Testis (tissue), 3 donors: ENCODE measurements around the gene IPMK. TPM values are rescaled to one million over a fixed set of nuclear protein-coding genes. Genes with fewer than 3 reads are reported as not detected.

ENCODE experiments used
- DNase-seq: peaks from one replicate; pipeline ENCODE4 v3.0.0-alpha.2; 2019
- H3K27ac ChIP-seq, 2 donors: fragments of 200-600 bp; sonication (generic); one replicate each; pipeline ENCODE4 v1.5.1; 2019
- H3K27me3 ChIP-seq: fragments of 200-600 bp; sonication (generic); one replicate; pipeline ENCODE4 v1.5.1; 2019
- H3K36me3 ChIP-seq: fragments of 200-600 bp; sonication (generic); one replicate; pipeline ENCODE4 v1.5.1; 2017; ENCODE audit warnings: low read depth; ENCODE audit errors: missing control alignments
- H3K4me1 ChIP-seq: fragments of 200-600 bp; sonication (generic); one replicate; pipeline ENCODE4 v1.5.1; 2019
- H3K4me3 ChIP-seq, 2 donors: fragments of 200-600 bp; sonication (generic); one replicate each; pipeline ENCODE4 v1.5.1; 2017 to 2019
- H3K9me3 ChIP-seq: fragments of 200-600 bp; sonication (generic); one replicate; pipeline ENCODE4 v1.5.1; 2017
- POLR2A ChIP-seq: fragments of 450-650 bp; IDR thresholded peaks from one replicate; pipeline ENCODE4 v1.6.1; 2017; ENCODE audit warnings: antibody characterized with exemption, mild to moderate bottlenecking, moderate library complexity
- WGBS, 2 donors: methylation state at CpG; one replicate each; pipeline ENCODE4 v1.1.5; 2018; 5-methylcytosine and 5-hydroxymethylcytosine counted together
- intact Hi-C: fragments of 100-400 bp; cut with DNase I; formaldehyde crosslinking; loops from one replicate; pipeline ENCODE4 v1.15.1; 2023; ENCODE audit warnings: low total_unique reads
- polyA plus RNA-seq: library from polyadenylated mRNA; stranded (reverse); fragments of 350-450 nt; fragmentation: Illumina TruSeq; extraction: RNeasy Lipid Tissue Mini Kit (QIAGEN cat#74804); gene quantifications from one replicate; pipeline ENCODE4 v1.2.3, GENCODE V29; 2014; ENCODE audit warnings: low read depth, low replicate concordance; ENCODE audit not compliant: insufficient read depth
- total RNA-seq, 2 donors: library from RNA; depleted of rRNA; stranded (reverse); fragments of >200 nt; gene quantifications; one replicate each; pipeline ENCODE4 v1.2.3, GENCODE V29; 2016
- TF ChIP-seq, protein P1 (sequence below), 3 experiments: fragments of 450-650 bp in 2 of 3; fragments of 200-600 bp in 1 of 3; sonication (generic) in 1 of 3; IDR thresholded peaks; one replicate each; pipeline ENCODE4 v1.5.1; 2016 to 2019; ENCODE audit warnings: antibody characterized with exemption in 3 of 3, mild to moderate bottlenecking in 2 of 3, moderate library complexity in 1 of 3

Gene IPMK
- total and polyA plus RNA-seq, 3 donors from 2014 or later: 3.3 to 4.3 (median 3.7) TPM

DNA sequence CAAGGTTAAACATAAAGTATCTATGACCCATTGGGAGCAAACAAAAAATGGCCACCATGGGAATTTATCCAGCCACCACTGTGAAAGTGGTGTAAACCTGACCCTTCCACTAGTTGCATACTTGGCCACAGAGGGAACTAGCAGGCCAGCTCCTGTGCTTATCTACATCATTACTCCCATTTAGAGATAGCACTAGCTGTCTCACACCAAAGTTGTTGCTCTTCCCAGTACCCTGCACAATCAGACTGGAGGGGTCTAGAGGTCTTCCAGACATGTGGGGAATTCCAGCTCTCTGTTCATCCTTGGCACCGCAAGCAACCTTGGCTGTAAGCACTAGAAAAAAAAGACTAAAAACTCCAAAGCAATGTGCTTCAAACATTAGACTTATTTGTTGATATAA is 113.9 kb downstream of the IPMK start:
- 50 to 58% methylated on average over 1 of the region's 1 CpG for WGBS, 2 donors
- H3K4me1 ChIP-seq: no peaks in the 10 kb centered on the region
- no peaks in the 10 kb centered on the region for H3K36me3 ChIP-seq
- TF ChIP-seq, protein P1, sequence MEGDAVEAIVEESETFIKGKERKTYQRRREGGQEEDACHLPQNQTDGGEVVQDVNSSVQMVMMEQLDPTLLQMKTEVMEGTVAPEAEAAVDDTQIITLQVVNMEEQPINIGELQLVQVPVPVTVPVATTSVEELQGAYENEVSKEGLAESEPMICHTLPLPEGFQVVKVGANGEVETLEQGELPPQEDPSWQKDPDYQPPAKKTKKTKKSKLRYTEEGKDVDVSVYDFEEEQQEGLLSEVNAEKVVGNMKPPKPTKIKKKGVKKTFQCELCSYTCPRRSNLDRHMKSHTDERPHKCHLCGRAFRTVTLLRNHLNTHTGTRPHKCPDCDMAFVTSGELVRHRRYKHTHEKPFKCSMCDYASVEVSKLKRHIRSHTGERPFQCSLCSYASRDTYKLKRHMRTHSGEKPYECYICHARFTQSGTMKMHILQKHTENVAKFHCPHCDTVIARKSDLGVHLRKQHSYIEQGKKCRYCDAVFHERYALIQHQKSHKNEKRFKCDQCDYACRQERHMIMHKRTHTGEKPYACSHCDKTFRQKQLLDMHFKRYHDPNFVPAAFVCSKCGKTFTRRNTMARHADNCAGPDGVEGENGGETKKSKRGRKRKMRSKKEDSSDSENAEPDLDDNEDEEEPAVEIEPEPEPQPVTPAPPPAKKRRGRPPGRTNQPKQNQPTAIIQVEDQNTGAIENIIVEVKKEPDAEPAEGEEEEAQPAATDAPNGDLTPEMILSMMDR (IDR thresholded peaks at IDR 0.05): no peak
- no peak for TF ChIP-seq POLR2A
- no peak for DNase-seq
- no peak overlapping the region for H3K27ac ChIP-seq
- intact Hi-C loops: no loop called here
- no peaks in the 10 kb centered on the region for H3K9me3 ChIP-seq
- H3K4me3 ChIP-seq: no peak overlapping the region
- no peaks in the 10 kb centered on the region for H3K27me3 ChIP-seq

DNA sequence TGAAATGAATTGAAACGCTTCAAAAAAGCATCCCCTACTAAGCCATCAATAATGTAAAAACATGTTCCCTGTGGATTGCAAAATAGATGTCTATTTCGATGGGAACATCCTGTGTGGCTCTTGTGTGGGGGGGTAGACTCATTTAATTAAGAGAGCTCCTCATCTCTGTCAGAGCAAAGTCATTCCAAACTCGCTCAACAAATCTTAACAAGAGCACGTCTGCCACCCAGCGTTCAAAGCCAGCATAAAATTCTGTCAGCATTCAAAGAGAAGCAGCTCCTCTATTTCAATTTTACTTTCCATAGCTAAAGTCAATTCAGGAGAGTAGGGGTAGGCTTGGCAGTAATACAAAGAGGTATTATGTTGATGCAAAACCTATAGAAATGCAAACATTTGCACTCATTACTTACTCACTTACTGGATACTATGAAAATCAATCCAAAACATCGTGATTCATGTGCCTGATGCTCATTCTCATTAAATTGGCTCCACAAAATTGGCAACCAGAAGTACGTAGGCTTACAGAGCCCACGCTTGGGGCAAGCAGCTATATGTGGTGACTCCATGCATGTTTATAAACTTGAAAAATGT is 114.9 kb downstream of the IPMK start:
- Histone ChIP-seq H3K4me1 (no peaks in the 10 kb centered on the region), H3K27me3 (no peaks in the 10 kb centered on the region), H3K9me3 (no peaks in the 10 kb centered on the region), H3K27ac (no peak overlapping the region), H3K36me3 (no peaks in the 10 kb centered on the region), H3K4me3 (no peak overlapping the region)
- peak; percentile 59 for DNase-seq
- intact Hi-C loops: no loop called here
- TF ChIP-seq POLR2A: no peak
- TF ChIP-seq, protein P1 (IDR thresholded peaks at IDR 0.05): peak in 2 of 3 experiments; percentile 51 to 55
- WGBS, 2 donors: 38 to 46% methylated on average over 8 of the region's 8 CpGs

DNA sequence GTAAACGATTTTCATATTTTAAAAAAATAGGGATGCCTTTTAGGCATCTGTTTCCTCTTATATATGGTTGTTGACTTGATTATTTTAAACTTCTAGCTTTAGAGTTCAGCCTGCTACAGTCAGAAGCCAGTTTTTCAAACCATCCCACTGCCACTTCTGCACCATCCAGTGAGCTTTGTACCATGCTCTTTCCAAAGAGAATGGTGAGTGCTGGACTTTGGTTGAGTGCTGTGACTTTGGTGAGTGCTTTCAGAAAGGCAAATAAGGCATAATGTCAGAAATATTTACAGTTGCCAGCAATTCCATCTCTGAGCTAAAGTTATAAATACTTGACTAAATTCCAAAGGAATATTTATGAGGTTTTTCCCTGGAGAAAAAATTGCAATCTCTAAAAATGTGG is 117.4 kb downstream of the IPMK start:
- H3K27ac ChIP-seq: no peak overlapping the region
- no peaks in the 10 kb centered on the region for H3K4me1 ChIP-seq
- H3K27me3 ChIP-seq: no peaks in the 10 kb centered on the region
- no peak overlapping the region for H3K4me3 ChIP-seq
- H3K36me3 ChIP-seq: no peaks in the 10 kb centered on the region
- DNase-seq: no peak
- WGBS, 2 donors: 74 to 76% methylated on average over 1 of the region's 1 CpG
- H3K9me3 ChIP-seq: no peaks in the 10 kb centered on the region
- intact Hi-C loops: no loop called here
- TF ChIP-seq, protein P1 (IDR thresholded peaks at IDR 0.05): no peak
- TF ChIP-seq POLR2A: no peak

DNA sequence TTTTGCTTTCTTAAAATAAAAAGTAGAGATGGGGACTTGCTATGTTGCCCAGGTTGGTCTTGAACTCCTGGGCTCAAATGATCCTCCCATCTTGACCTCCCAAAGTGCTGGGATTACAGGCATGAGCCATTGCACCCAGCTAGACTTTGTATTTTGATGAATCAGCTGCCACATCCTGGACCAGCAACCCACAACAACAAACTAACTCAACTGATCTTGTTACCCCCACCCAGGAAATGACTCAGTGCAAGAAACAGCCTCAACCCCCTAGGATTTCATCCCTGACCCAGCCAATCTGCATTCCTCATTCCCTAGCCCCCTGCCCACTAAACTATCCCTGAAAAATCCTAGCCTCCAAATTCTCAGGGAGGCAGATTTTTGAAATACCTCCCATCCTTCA is 123.8 kb downstream of the IPMK start:
- intact Hi-C loops: no loop called here
- Histone ChIP-seq H3K36me3 (no peaks in the 10 kb centered on the region), H3K4me3 (no peak overlapping the region), H3K27ac (no peak overlapping the region), H3K9me3 (no peaks in the 10 kb centered on the region), H3K4me1 (no peaks in the 10 kb centered on the region), H3K27me3 (no peaks in the 10 kb centered on the region)
- TF ChIP-seq POLR2A: no peak
- TF ChIP-seq, protein P1 (IDR thresholded peaks at IDR 0.05): no peak
- DNase-seq: no peak

Other genes starting within 250 kb of the IPMK start
- 10 to 100 TPM; 20.3 to 20.7 TPM for gene CISD1, start 1.3 kb upstream of the IPMK start, total RNA-seq
- gene CISD1, start 1.3 kb upstream of the IPMK start, polyA plus RNA-seq: 71.2 TPM
- gene UBE2D1, start 67.1 kb upstream of the IPMK start, total RNA-seq: 10 to 100 TPM in 1 of 2 donors, 1 to 10 TPM in 1; 8.4 to 13.1 TPM
- 10.0 TPM for gene UBE2D1, start 67.1 kb upstream of the IPMK start, polyA plus RNA-seq
- 10 to 100 TPM; 36.3 to 57.2 TPM for gene TFAM, start 117.5 kb upstream of the IPMK start, total RNA-seq
- 65.7 TPM for gene TFAM, start 117.5 kb upstream of the IPMK start, polyA plus RNA-seq
- 10 to 100 TPM in 1 of 2 donors, 1 to 10 TPM in 1; 10.0 to 14.1 TPM for gene BICC1, start 245.0 kb upstream of the IPMK start, total RNA-seq
- gene BICC1, start 245.0 kb upstream of the IPMK start, polyA plus RNA-seq: 8.7 TPM